Activated CD4-positive, alpha-beta T cell treated with anti-CD3 and anti-CD28 coated beads, Interleukin-2, Interleukin-4, amounts not matched to agents 100 ng/mL and 50 ng/mL, durations not matched to agents 16 hours and 8 hours (primary cell): ENCODE results near the gene PDE8B.

ENCODE experiments used
- DNase-seq: peaks from one replicate; pipeline ENCODE4 v3.0.0-alpha.2; 2020; ENCODE audit warnings: low spot score

Gene PDE8B

DNA sequence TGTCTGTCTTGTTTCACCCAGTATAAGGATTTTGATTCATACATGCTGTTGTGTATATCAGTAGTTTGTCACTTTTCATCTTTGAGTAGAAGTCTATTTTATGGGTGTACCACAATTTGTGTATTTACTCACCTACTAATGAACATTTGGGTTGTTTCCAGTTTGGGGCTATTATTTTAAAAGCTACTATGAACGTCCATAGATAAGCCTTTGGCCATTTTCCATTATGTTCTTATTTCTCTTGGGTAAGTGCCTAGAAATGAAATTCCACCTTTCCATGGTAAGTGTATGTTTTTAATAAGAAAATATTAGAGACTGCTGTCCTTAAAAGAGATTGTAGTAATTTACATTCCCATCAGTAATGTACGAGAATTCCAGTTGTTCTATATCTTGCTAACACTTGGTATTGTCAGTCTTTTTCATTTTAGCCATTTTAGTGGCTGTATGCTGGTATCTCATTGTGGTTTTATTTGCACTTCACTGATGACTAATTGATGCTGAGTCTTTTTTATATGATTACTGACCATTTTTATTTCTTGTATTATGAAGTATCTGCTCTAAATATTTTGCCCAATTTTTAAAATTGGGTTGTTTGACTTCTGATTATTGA lies 17.9 kb upstream of the PDE8B start:
- DNase-seq, result no peak

DNA sequence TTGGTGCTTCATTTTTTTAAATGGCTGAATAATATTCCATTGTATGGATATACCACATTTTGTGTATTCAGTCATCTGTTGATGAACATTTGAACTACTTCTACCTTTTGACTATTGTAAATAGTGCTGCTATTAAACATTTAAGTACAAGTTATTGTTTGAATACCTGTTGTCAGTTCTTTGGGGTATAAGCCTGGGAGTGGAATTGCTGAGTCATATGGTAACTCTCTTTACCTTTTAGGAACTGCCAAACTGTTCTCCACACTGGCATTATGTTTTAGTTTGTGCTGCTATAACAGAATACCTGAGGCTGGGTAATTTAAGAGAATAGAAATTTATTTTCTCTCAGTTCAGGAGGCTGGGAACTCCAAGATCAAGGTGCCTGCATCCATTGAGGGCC lies 15.7 kb upstream of the PDE8B start:
- no peak for DNase-seq

- no peak for DNase-seq
These were observed 12.5 kb upstream of the PDE8B start for GRCh38 chr5:77197840-77198554.

DNA sequence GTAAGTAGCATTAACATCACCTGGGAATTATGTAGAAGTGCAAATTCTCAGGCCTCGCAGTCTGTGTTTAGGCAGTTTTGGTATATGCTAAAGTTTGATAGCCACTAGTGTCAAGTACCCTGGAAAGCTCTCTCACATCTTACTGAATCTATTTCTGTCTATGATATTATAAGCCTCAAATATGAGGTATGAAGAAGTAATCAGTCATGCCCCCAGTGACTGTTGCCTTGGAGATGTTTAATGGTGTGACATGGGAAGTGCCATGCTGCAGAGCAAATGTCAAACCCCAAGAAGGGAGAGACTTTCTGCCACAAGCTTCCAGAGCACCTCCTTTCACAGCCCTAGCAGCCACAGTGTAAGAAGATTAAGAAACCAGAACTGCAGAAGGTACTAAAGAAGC lies 9.8 kb upstream of the PDE8B start:
- DNase-seq, result no peak

DNA sequence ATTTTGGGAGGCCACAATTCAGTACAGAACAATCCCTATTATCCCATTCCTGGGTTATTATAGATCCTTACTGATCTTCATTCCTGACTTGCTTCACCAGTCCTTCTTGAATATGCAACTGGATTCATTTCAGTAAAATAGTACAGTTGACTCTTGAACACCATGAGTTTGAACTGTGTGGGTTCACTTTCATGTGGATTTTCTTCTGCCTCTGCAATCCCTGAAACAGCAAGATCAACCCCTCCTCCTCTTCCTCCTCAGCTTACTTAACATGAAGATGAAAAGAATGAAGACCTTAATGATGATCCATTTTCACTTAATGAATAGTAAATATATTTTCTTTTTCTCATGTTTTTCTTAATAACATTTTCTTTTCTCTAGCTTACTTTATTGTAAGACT lies 8.3 kb upstream of the PDE8B start:
- DNase-seq, result no peak

DNA sequence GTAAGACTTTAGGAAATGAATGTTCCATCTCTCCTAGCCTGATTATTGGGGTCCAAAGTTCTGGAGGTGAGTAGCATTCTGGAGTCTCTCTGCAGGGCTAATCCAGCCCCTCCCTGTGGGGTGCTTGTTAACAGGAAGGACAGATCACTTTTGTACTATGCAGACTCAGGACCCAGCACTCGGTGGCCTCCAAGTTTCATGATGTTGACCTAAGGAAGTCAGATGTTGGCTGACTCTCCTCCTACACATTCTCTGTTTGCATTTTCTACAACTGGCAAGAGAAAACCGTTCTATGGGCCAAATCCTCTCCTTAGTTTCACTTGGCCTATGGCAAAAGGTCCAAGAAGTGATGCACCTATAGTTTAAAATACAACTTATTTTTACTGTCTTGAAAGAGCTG lies 5.5 kb upstream of the PDE8B start:
- no peak for DNase-seq

DNA sequence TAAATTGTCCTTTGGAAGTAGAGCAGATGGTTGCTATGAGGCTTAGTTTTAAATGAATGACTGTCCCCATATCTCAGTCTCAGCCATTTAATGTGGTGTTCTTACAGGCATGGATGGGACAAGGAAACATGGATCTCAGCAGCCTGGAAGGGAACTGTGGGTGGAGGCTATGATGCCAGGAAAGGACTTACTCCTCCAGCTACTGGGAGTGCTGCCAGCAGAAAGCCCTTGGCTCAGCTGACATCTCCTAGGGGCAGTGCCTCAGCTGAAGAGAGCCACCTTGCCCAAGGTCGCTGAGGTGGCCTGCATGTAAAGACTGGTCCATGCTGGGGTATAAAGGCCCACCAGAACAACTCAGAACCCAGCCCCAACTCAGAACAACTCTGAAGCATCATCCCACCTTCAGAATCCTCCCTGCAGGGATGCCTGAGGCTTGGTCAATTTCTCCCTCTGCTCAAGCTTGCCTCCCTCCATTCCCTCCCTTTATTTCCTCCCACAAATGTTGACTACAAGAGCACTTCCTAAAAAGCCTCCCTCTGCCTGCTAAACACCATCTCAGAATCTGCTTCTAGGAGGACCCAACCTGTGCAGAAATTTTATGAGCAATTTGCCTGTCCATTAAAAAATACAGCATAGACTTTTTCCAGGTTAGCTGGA lies 1.8 kb upstream of the PDE8B start:
- DNase-seq, result no peak

- no peak for DNase-seq
These were observed 887 bp upstream of the PDE8B start for GRCh38 chr5:77209495-77210090.

DNA sequence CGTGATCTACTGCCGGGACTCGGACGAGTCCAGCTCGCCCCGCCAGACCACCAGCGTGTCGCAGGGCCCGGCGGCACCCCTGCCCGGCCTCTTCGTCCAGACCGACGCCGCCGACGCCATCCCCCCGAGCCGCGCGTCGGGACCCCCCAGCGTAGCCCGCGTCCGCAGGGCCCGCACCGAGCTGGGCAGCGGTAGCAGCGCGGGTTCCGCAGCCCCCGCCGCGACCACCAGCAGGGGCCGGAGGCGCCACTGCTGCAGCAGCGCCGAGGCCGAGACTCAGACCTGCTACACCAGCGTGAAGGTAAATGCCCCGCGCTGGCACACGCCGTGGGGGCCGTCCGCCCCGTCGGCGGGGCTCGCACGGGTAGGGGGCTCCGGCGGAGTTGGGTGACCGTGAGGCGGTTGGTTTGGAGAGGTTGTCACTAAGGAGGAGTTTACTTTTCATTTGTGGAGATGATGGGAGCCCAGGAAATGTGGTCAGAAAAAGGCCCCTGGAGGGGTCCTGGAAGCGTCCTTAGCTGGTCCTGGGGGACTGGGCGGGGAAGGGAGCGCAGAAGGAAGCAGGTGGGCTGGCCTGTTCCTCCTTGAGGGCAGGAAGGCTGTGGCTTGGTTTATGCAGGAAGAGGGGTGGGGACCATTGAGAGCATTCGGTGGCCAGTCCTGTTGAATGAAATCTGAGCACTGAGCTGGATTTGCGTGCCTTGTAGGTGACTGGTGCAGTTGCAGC lies 647 bp downstream of the PDE8B start:
- no peak for DNase-seq

GRCh38 chr5:77211691-77212047 lies 1.2 kb downstream of the PDE8B start:
- no peak for DNase-seq

- DNase-seq, result no peak
These were observed 3.1 kb downstream of the PDE8B start for GRCh38 chr5:77213601-77214000.

- no peak for DNase-seq
These were observed 3.7 kb downstream of the PDE8B start for GRCh38 chr5:77214151-77214550.

GRCh38 chr5:77218263-77218662 lies 7.8 kb downstream of the PDE8B start:
- DNase-seq, result no peak

- no peak for DNase-seq
These were observed 10.6 kb downstream of the PDE8B start for GRCh38 chr5:77221115-77221514.

GRCh38 chr5:77222722-77223121 lies 12.2 kb downstream of the PDE8B start:
- no peak for DNase-seq

GRCh38 chr5:77223653-77224052 lies 13.2 kb downstream of the PDE8B start:
- no peak for DNase-seq

DNA sequence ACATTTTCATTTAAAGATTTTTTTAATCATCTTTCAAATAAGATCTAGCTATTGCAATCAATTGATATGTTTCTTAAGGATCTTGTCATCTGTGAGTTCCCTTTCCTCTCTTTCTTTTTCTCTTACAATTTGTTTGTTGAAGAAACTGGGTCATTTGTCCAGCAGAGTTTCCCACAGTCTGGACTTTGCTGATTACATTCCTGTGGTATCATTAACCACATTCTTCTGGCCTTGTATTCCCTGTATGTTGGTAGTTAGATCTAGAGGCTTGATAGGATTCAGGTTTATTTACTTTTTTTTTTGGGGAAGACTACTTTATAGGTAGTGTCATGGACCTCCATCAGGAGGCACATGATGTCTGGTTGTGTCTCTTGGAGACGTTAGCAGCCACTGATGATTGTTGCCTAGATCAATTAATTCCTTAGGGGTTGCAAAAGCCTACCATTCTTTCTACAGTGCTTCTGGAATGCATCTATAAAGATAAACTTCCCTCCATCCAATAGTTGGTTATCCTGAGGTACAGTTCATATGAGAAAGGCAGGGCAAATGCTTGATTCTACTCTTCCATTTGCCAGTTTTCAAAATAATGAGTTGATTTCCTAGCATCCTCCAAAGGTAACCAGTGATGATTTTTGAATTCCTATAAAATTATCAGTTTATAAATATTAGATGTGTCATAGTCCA lies 14.3 kb downstream of the PDE8B start:
- no peak for DNase-seq

DNA sequence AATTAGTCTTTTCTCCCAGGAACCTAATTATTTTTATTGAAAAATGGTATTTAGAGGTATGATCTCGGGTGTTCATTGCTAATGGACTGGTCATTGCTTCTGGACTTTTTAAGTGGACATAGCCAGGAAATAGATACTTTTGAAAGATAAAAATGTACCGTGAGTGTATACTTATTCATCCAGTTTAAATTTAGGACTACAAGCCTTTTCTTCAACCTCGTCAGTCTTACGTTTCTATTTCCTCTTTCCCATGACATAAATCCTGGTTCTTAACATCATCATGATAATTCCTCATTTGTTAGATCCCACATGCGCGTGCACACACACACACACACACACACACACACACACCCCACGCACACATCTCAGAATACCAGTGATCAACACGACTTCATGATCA lies 15.1 kb downstream of the PDE8B start:
- no peak for DNase-seq

- peak; percentile 9 for DNase-seq
These were observed 19.4 kb downstream of the PDE8B start for GRCh38 chr5:77229887-77230286.

- DNase-seq, result no peak
These were observed 20.4 kb downstream of the PDE8B start for GRCh38 chr5:77230727-77231470.

DNA sequence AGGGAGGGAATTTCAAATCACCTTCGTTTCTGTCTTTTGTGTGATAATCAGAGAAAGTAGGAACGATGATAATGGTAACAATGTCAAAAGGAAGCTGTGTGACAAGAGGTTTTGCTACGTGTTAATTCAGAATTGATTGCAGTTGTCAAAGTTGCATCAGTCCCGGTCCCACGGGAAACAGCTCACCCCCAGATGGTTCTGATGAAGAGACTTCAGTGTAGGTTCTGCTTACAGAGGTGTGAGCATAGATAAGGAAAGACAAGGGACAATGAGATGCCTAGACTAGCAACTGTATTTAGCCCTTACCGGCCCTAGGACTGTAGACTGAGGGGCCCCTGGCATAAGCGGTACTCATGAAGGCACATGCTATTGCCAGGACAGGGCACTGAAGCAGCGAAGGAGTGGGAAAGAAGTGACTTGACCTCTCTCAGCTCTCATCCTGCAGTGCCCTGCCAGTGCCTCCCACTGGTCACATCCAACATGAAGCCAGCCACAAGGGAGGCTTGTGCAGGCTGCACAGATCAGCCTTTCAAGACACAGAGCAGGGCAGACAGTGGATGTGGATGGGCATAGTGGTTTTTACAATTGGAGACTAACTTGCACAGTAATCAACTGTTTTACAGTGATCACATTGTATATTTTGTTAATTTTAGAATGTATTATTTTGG lies 21.1 kb downstream of the PDE8B start:
- no peak for DNase-seq
